H1 (cell line): ENCODE data around the gene CSNK1D. TPM values are rescaled to one million over a fixed set of nuclear protein-coding genes. Genes with fewer than 3 reads are reported as not detected.

Experiments used
- CTCF ChIA-PET: fragments of 300-600 bp; sonication (Branson Sonifier 250); formaldehyde crosslinking; loops from one replicate; lab custom pipeline; 2021; ENCODE audit not compliant: partially characterized antibody; lab: Charles Lee
- POLR2A ChIA-PET: fragments of 300-600 bp; sonication (Branson Sonifier 250); formaldehyde crosslinking; loops from one replicate; lab custom pipeline; 2021; ENCODE audit warnings: inconsistent platforms; ENCODE audit not compliant: partially characterized antibody; lab: Charles Lee
- DNase-seq, 2 experiments: peaks; one replicate each; pipeline versions ENCODE4 v3.0.0 to v3.0.0-alpha.2; 2010 to 2022; ENCODE audit warnings: low spot score in 2 of 2, low read depth in 1 of 2, mixed read lengths in 1 of 2
- FAIRE-seq: peaks from 2 replicates; lab custom pipeline; 2011; peaks lifted over from hg19 to GRCh38; lab: Jason Lieb, UNC
- H2AFZ ChIP-seq: 2 replicates; pipeline ENCODE4 v1.8.1; 2012; ENCODE audit warnings: low read length, inconsistent platforms
- H2AK5ac ChIP-seq: 2 replicates; pipeline ENCODE4 v1.6.1; 2013; ENCODE audit warnings: low read depth, low read length
- H2BK120ac ChIP-seq: replicated peaks from 2 replicates; pipeline ENCODE3; 2013; ENCODE audit warnings: low read depth, low read length, inconsistent platforms
- H2BK12ac ChIP-seq: 2 replicates; pipeline ENCODE4 v1.6.1; 2013; ENCODE audit warnings: low read depth, low read length
- H2BK15ac ChIP-seq: 2 replicates; pipeline ENCODE4 v1.6.1; 2013; ENCODE audit warnings: low read length
- H2BK20ac ChIP-seq: 2 replicates; pipeline ENCODE4 v1.6.1; 2013; ENCODE audit warnings: low read length
- H2BK5ac ChIP-seq: 2 replicates; pipeline ENCODE4 v1.6.1; 2013; ENCODE audit warnings: low read depth, low read length
- H3K14ac ChIP-seq: 2 replicates; pipeline ENCODE4 v1.6.1; 2013; ENCODE audit warnings: inconsistent platforms; ENCODE audit not compliant: insufficient read length
- H3K18ac ChIP-seq: 2 replicates; pipeline ENCODE4 v1.6.1; 2013; ENCODE audit warnings: low read length; ENCODE audit errors: extremely low read depth
- H3K23ac ChIP-seq: 2 replicates; pipeline ENCODE4 v1.6.1; 2013; ENCODE audit warnings: inconsistent platforms; ENCODE audit not compliant: insufficient read length
- H3K23me2 ChIP-seq: 2 replicates; pipeline ENCODE4 v1.6.1; 2013; ENCODE audit warnings: low read depth, low read length
- H3K27ac ChIP-seq: 2 replicates; pipeline ENCODE4 v1.6.1; 2011; ENCODE audit warnings: low read depth, low read length, inconsistent platforms
- H3K27me3 ChIP-seq, 4 experiments: replicated peaks in 1 of 4; 1 replicate in 1 of 4; 2 replicates in 3 of 4; pipeline versions ENCODE4 v1.6.1 to v1.8.1; 2011 to 2013; ENCODE audit warnings: low read length in 3 of 4, mild to moderate bottlenecking in 3 of 4, inconsistent platforms in 2 of 4, mixed read lengths in 2 of 4, moderate library complexity in 1 of 4; ENCODE audit not compliant: control insufficient read depth in 3 of 4, insufficient read depth in 3 of 4; ENCODE audit errors: extremely low read depth in 1 of 4
- H3K36me3 ChIP-seq, 4 experiments: 2 replicates each; pipeline versions ENCODE4 v1.6.1 to v1.8.1; 2011 to 2013; ENCODE audit warnings: mild to moderate bottlenecking in 4 of 4, low read length in 3 of 4, moderate library complexity in 2 of 4, control low read depth in 1 of 4, inconsistent platforms in 1 of 4; ENCODE audit not compliant: insufficient read depth in 4 of 4, control insufficient read depth in 2 of 4
- H3K4ac ChIP-seq: replicated peaks from 2 replicates; pipeline ENCODE3; 2013; ENCODE audit warnings: low read length, low read depth, mixed read lengths, inconsistent platforms; ENCODE audit not compliant: insufficient read length
- H3K4me1 ChIP-seq, 4 experiments: replicated peaks in 1 of 4; 1 replicate in 1 of 4; 2 replicates in 3 of 4; pipeline versions ENCODE4 v1.6.1 to v1.8.1; 2011 to 2013; ENCODE audit warnings: low read length in 3 of 4, inconsistent platforms in 2 of 4, mixed read lengths in 1 of 4; ENCODE audit not compliant: insufficient read depth in 4 of 4, control insufficient read depth in 3 of 4
- H3K4me2 ChIP-seq, 2 experiments: 2 replicates each; pipeline versions ENCODE4 v1.6.1 to v1.8.1; 2011 to 2013; ENCODE audit warnings: low read depth in 2 of 2, low read length in 2 of 2, control low read depth in 1 of 2, inconsistent platforms in 1 of 2, mild to moderate bottlenecking in 1 of 2; ENCODE audit not compliant: insufficient read depth in 1 of 2
- H3K4me3 ChIP-seq, 4 experiments: fragments of 200-600, 300-600 bp in 1 of 4; sonication (generic), shearing (Covaris generic), sonication (Bioruptor Twin) in 1 of 4; 2 replicates each; pipeline versions ENCODE4 v1.5.1 to v1.8.1; 2011 to 2016; ENCODE audit warnings: low read length in 4 of 4, low read depth in 3 of 4, control low read depth in 2 of 4, inconsistent platforms in 2 of 4, mild to moderate bottlenecking in 2 of 4, mixed read lengths in 1 of 4, moderate library complexity in 1 of 4; ENCODE audit not compliant: insufficient read depth in 2 of 4; ENCODE audit errors: extremely low read depth in 1 of 4
- H3K56ac ChIP-seq: replicated peaks from 2 replicates; pipeline ENCODE3; 2013; ENCODE audit warnings: low read depth, mild to moderate bottlenecking, mixed read lengths, low read length, inconsistent platforms; ENCODE audit not compliant: insufficient read length
- H3K79me1 ChIP-seq: 2 replicates; pipeline ENCODE4 v1.6.1; 2013; ENCODE audit warnings: low read depth, low read length, control low read depth
- H3K79me2 ChIP-seq, 2 experiments: 2 replicates each; pipeline versions ENCODE4 v1.6.1 to v1.8.1; 2012 to 2013; ENCODE audit warnings: low read length in 2 of 2, mild to moderate bottlenecking in 2 of 2, inconsistent platforms in 1 of 2; ENCODE audit not compliant: insufficient read depth in 2 of 2, control insufficient read depth in 1 of 2
- H3K9ac ChIP-seq, 4 experiments: replicated peaks in 1 of 4; 1 replicate in 1 of 4; 2 replicates in 3 of 4; pipeline versions ENCODE4 v1.6.1 to v1.8.1; 2011 to 2013; ENCODE audit warnings: low read depth in 3 of 4, low read length in 3 of 4, control low read depth in 2 of 4, mild to moderate bottlenecking in 2 of 4, moderate library complexity in 2 of 4, inconsistent platforms in 1 of 4; ENCODE audit errors: extremely low read depth in 1 of 4
- H3K9me3 ChIP-seq, 2 experiments: 2 replicates each; pipeline versions ENCODE4 v1.6.1 to v1.8.1; 2012 to 2013; ENCODE audit warnings: mild to moderate bottlenecking in 2 of 2, moderate library complexity in 2 of 2, control low read depth in 1 of 2, inconsistent platforms in 1 of 2, low read depth in 1 of 2, low read length in 1 of 2, mixed read lengths in 1 of 2; ENCODE audit not compliant: insufficient read depth in 2 of 2
- H4K20me1 ChIP-seq, 2 experiments: replicated peaks in 1 of 2; 2 replicates each; pipeline versions ENCODE3 to v1.8.1; 2011 to 2013; ENCODE audit warnings: inconsistent platforms in 2 of 2, low read length in 2 of 2, mild to moderate bottlenecking in 1 of 2; ENCODE audit not compliant: insufficient read depth in 2 of 2, control insufficient read depth in 1 of 2
- H4K5ac ChIP-seq: 2 replicates; pipeline ENCODE4 v1.6.1; 2013; ENCODE audit warnings: low read length, low read depth, mixed read lengths, inconsistent platforms; ENCODE audit not compliant: insufficient read length
- H4K8ac ChIP-seq: 2 replicates; pipeline ENCODE4 v1.8.0; 2013; ENCODE audit warnings: mild to moderate bottlenecking, moderate library complexity, low read length, inconsistent platforms; ENCODE audit not compliant: insufficient read depth; ENCODE audit errors: extremely low read depth
- H4K91ac ChIP-seq: replicated peaks from 2 replicates; pipeline ENCODE3; 2013; ENCODE audit warnings: low read length, mixed read lengths, inconsistent platforms; ENCODE audit not compliant: insufficient read length
- ASH2L ChIP-seq: fragments of 200-600, 300-600 bp; sonication (generic); IDR thresholded peaks from one replicate; pipeline ENCODE4 v1.7.1; 2017; ENCODE audit warnings: low read length
- BACH1 ChIP-seq: IDR thresholded peaks from 2 replicates; pipeline ENCODE4 v1.6.1; 2012; ENCODE audit warnings: low read length, improper control_type of control experiment
- CBX8 ChIP-seq: fragments of 300-800, 300-1000 bp; sonication (generic); IDR thresholded peaks from 2 replicates; pipeline ENCODE4 v1.7.1; 2016; ENCODE audit warnings: low read depth, low read length, borderline replicate concordance
- CTBP2 ChIP-seq: IDR thresholded peaks from 2 replicates; pipeline ENCODE4 v1.7.0; 2011; ENCODE audit warnings: borderline replicate concordance, mild to moderate bottlenecking, moderate library complexity, mixed read lengths, low read length; ENCODE audit not compliant: insufficient read depth, insufficient read length
- FOSL1 ChIP-seq: IDR thresholded peaks from 2 replicates; pipeline ENCODE4 v1.6.1; 2011; ENCODE audit warnings: mild to moderate bottlenecking, low read depth, low read length, moderate library complexity; ENCODE audit not compliant: insufficient read depth
- HDAC6 ChIP-seq: IDR thresholded peaks from one replicate; pipeline ENCODE4 v1.7.1; 2012; ENCODE audit warnings: low read depth, mild to moderate bottlenecking, inconsistent platforms, low read length, moderate library complexity
- KDM4A ChIP-seq: IDR thresholded peaks from one replicate; pipeline ENCODE4 v1.7.1; 2012; ENCODE audit warnings: low read depth, mild to moderate bottlenecking, moderate library complexity, low read length, inconsistent platforms; ENCODE audit not compliant: severe bottlenecking
- NANOG ChIP-seq: IDR thresholded peaks from 2 replicates; pipeline ENCODE4 v1.6.1; 2011; ENCODE audit warnings: low read length, low read depth, mild to moderate bottlenecking, inconsistent platforms; ENCODE audit not compliant: insufficient read depth, poor library complexity, severe bottlenecking
- POLR2A ChIP-seq, 2 experiments: IDR thresholded peaks; 1 replicate in 1 of 2; 2 replicates in 1 of 2; pipeline ENCODE4 v1.6.1; 2011; ENCODE audit warnings: low read depth in 2 of 2, low read length in 2 of 2, mild to moderate bottlenecking in 2 of 2; ENCODE audit errors: control extremely low read depth in 1 of 2
- RBBP5 ChIP-seq: IDR thresholded peaks from 2 replicates; pipeline ENCODE4 v1.7.1; 2012; ENCODE audit warnings: low read depth, mild to moderate bottlenecking, inconsistent platforms, low read length, moderate library complexity, borderline replicate concordance
- RXRA ChIP-seq: IDR thresholded peaks from 2 replicates; pipeline ENCODE4 v1.6.1; 2011; ENCODE audit warnings: low read depth, mild to moderate bottlenecking, low read length, moderate library complexity; ENCODE audit not compliant: insufficient read depth
- SIRT6 ChIP-seq: IDR thresholded peaks from one replicate; pipeline ENCODE4 v1.7.1; 2012; ENCODE audit warnings: low read length, inconsistent platforms
- SP1 ChIP-seq: IDR thresholded peaks from 2 replicates; pipeline ENCODE4 v1.6.1; 2011; ENCODE audit warnings: low read depth, low read length
- SP4 ChIP-seq: IDR thresholded peaks from 2 replicates; pipeline ENCODE4 v1.6.1; 2012; ENCODE audit warnings: low read length, inconsistent platforms
- TBP ChIP-seq: IDR thresholded peaks from 2 replicates; pipeline ENCODE4 v1.6.1; 2011; ENCODE audit warnings: low read depth, low read length, improper control_type of control experiment
- WGBS, 2 experiments: shearing (Covaris generic) in 1 of 2; methylation state at CpG; one replicate each; pipeline versions ENCODE4 v1.1.6 to v1.1.7; 2013 to 2015; ENCODE audit warnings: low lambda C conversion rate in 2 of 2, mixed read lengths in 2 of 2, inconsistent platforms in 1 of 2, low coverage in 1 of 2, missing lambda C conversion rate in 1 of 2; ENCODE audit not compliant: insufficient replicate concordance in 2 of 2, insufficient coverage in 1 of 2, insufficient read length in 1 of 2; ENCODE audit errors: extremely low coverage in 1 of 2, missing lambda C conversion rate in 1 of 2; 5-methylcytosine and 5-hydroxymethylcytosine counted together
- polyA plus RNA-seq, 7 experiments: library from polyadenylated mRNA; depleted of rRNA in 3 of 7; stranded (reverse) in 5 of 7; unstranded in 2 of 7; fragments of >200 nt in 5 of 7; fragments of 200-250 nt in 2 of 7; gene quantifications; 1 replicate in 5 of 7; 2 replicates in 1 of 7; 4 replicates in 1 of 7; pipeline versions ENCODE4 v1.2.1 to v1.2.3, GENCODE V29; 2011 to 2013; ENCODE audit warnings: missing spikeins in 2 of 7, mixed read lengths in 2 of 7
- total RNA-seq: library from RNA; stranded (reverse); fragmentation: NEBNext Ultra II Directional; extraction: Animal tissue kit (Norgen Biotek cat#: 25700); gene quantifications from 2 replicates; pipeline ENCODE4 v1.2.1, GENCODE V29; 2021

Gene CSNK1D
- total and polyA plus RNA-seq, 2 of the 8 experiments (the other 6 are each of a cell fraction or from before 2014, with no cell fraction given), result 73.5 to 103 TPM

DNA sequence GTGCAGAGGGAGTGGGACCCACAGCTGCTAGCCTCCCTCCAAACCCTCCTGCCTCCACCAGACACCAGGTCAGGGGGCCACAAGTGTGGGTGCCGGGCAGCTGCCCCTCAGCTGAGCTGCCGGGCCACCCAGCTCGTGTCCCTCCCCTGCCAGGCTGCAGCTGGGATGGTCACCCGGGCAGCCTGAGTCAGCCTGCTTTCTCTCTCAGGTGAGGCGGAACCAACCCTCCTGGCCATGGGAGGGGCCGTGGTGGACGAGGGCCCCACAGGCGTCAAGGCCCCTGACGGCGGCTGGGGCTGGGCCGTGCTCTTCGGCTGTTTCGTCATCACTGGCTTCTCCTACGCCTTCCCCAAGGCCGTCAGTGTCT is 37.7 kb downstream of the CSNK1D start:
- Histone ChIP-seq H2BK120ac (no peak overlapping the region), H3K79me1 (no peaks in the 10 kb centered on the region; the same call in 1 of the 2 replicates), H3K14ac (no peak overlapping the region), H3K9me3 (no peaks in the 10 kb centered on the region; a peak in 1 of 4 replicates), H3K27me3 (peaks cover under 1 to 22% (median 16%) of the 10 kb centered on the region in 4 experiments), H3K4me3 (no peak overlapping the region), H3K4ac (no peak overlapping the region), H2AK5ac (no peak overlapping the region; the same call in 1 of the 2 replicates), H3K18ac (no peak overlapping the region), H3K27ac (no peak overlapping the region), H3K36me3 (peaks cover 0 to 10% (median 0%) of the 10 kb centered on the region in 4 experiments; a peak in 2 of 8 replicates), H3K4me2 (no peak overlapping the region), H2BK12ac (peak overlapping the region; percentile 39; the same call in 1 of the 2 replicates), H3K23me2 (peaks cover 5% of the 10 kb centered on the region; the same call in 1 of the 2 replicates), H4K91ac (no peak overlapping the region), H4K5ac (no peak overlapping the region), H4K8ac (0 out of 2 replicates have a peak overlapping the region, but pooled peaks have one; percentile 68), H3K23ac (no peak overlapping the region), H3K56ac (no peak overlapping the region), H3K79me2 (no peaks in the 10 kb centered on the region), H3K4me1 (peaks cover 0 to 10% (median 5%) of the 10 kb centered on the region in 4 experiments; a peak in 5 of 7 replicates), H2AFZ (no peak overlapping the region), H2BK5ac (no peak overlapping the region), H3K9ac (no peak overlapping the region), H2BK15ac (no peak overlapping the region), H4K20me1 (peaks cover 6 to 19% of the 10 kb centered on the region in 2 experiments), H2BK20ac (no peak overlapping the region)
- DNase-seq (no peak), FAIRE-seq (no peak)
- POLR2A ChIA-PET, result interaction anchor here (1.0 to 1.8 kb wide), 7 partner anchors 10 to 68 kb away, joined by 3 to 5 read pairs (median 4); no protein-coding TSS in a partner anchor
- CTCF ChIA-PET, result interaction anchor here (0.6 to 2.9 kb wide), 26 partner anchors 9 to 1951 kb away, joined by 3 to 10 read pairs (median 4); partner anchors contain the start of gene CD7
- WGBS, 2 experiments, result 85% methylated on average over 6 of the region's 15 CpGs; no CpG with 5 or more reads in 1 of the 2 experiments
- TF ChIP-seq FOSL1 (no peak), TBP (no peak), SP1 (no peak), ASH2L (no peak), HDAC6 (no peak), CTBP2 (no peak), SIRT6 (no peak), POLR2A (IDR thresholded peaks at IDR 0.05; ENCODE audit: control extremely low read depth in 1 of 2, low read depth in 2 of 2, low read length in 2 of 2) (no peak), NANOG (no peak), RBBP5 (no peak), KDM4A (no peak), SP4 (no peak), BACH1 (no peak), CBX8 (no peak), RXRA (no peak)
